22Rv1 (cell line): ENCODE results near the gene ZNF319.

ENCODE experiments used
- CTCF ChIP-seq: fragments of 450-650 bp; IDR thresholded peaks from 2 replicates; pipeline ENCODE4 v1.5.1; 2017; ENCODE audit warnings: mild to moderate bottlenecking
- ZFX ChIP-seq: fragments of 450-650 bp; IDR thresholded peaks from 2 replicates; pipeline ENCODE4 v1.6.1; 2017; ENCODE audit warnings: antibody characterized with exemption, borderline replicate concordance

DNA sequence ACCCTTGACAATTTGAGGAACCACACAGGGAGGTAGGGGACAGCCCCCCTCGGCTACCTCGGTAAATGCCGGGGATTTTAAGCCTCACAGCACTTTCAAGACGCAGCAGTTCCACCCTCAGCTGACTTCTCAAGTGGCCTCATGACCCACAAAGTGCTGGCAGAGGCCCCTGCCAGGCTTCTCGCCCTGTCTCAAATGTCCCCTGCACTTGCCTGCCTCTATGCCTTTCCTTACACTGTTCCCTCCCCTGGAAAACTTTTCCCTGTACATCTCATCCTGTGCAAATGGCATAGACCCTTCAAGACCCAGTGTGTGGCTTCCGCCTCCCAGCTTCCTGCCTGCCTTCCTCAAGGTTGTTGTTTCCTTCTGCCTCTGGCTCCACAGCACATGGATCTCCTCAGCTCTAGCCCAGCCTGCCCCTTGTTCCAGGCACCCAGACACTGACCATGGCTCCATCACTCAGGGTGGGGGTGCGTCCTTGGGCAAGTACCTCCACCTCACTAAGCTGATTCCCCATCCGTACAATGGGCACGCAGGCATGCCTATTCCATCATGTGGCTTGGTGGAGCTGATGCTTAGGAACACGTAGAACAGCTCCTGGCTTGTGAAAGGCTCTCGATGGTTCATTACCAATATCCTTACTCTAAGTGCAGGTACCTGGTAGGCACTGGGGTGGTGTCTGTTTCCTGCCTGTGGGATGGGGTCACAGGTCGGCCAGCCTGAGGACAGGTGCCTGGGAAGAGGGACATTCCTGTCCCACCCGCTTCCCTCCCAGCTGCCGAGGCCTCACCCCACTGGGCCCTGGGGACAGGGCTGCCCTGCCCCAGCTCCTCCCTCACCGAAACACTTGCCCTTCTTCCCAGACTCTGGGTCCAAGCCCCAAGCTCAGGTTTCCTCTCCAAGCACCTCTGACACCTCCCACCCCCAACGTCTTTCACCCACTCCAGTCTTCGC is 49.0 kb upstream of the ZNF319 start:
- no peak for TF ChIP-seq CTCF
- no peak for TF ChIP-seq ZFX
